Activated CD4-positive, alpha-beta T cell treated with anti-CD3 and anti-CD28 coated beads, Interleukin-2, Interleukin-6, amounts not matched to agents 100 ng/mL and 50 ng/mL, durations not matched to agents 16 hours and 8 hours (primary cell): ENCODE data around the gene BTG3.

Experiments used
- DNase-seq: peaks from one replicate; pipeline ENCODE4 v3.0.0-alpha.2; 2020

BTG3 gene

DNA sequence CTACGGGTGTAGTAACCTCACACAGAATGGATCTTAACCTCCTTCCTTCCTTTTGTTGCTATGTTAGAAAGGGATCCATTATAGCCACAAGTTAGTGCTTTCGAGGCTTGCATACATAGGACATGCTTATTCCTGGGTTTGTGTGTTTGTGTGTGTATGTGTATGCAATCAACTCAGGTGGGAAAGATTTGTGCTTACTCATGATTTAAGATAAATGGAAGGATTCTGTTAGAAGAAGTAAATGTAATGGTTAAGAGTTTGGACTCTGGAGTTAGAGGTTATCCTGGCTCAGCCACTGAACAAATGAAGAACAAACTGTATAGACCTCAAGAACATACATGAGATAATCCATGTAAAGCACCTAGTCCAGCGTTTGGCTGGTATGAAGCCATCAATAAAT lies 28.8 kb downstream of the BTG3 start:
- DNase-seq, result no peak

DNA sequence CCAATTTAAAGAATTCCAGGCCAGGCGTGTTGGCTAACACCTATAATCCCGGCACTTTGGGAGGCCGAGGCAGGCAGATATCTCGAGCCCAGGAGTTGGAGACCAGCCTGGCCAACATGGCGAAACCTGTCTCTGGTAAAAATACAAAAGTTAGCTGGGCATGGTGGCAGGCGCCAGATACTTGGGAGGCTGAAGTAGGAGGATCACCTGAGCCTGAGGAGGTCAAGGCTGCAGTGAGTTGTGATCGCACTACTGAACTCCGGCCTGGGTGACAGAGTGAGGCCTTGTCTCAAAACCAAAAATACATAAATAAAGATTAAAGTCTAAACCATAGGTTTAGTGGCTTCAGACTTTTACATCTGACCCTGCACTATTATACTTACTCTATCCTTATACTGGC lies 32.4 kb downstream of the BTG3 start:
- DNase-seq, result no peak

DNA sequence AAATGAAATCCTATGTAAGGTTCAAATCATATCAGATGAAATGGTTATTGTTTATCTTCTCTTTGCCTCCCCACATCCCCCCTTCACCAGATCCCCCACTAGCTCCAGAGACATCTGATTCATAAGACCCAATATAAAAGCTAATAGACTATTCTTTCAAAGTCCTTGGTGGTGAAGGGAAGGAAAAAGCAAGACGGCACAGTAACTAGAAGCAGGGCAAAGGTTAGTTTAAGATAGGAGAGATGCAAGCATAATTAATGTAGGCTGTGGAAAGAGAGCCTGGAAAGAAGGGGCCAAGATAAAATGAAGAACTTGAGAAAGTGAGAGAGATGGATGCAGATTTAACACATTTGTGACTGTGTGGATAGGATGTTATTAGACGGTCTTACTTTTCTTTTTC lies 33.8 kb downstream of the BTG3 start:
- DNase-seq, result no peak

DNA sequence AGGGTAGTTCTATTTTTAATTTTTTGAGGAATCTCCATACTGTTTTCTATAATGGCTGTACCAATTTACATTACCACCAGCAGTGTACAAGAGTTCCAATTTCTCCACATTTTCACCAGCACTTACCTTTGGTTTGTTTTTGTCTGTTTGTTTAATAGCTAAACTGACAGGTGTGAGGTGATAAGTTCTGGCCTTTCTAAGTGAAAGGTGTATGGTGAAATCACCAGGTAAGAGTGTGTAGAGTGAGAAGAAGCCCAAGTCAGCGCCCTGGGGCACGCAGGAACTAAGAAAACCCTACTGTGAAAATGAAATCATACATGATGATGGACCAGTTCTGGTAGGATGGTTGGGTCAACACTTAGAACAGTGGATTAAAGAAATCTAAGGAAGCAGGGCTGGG lies 34.5 kb downstream of the BTG3 start:
- no peak for DNase-seq

DNA sequence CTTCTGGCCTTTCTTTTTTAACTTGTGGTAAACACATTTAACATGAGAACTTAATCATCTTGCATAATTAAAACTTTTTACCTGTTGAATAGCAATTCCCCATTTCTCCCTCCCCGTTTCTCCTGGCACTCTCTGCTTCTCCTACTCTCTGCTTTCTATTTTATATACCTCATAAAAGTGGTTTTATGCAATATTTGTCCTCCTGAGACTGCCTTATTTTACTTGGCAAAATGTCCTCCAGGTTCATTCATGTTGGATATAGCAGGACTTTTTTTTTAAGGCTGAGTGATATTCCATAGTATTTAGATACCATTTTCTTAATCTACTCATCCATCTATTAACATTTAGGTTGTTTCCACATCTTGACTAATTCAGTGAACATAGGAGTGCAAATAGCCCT lies 35.0 kb downstream of the BTG3 start:
- no peak for DNase-seq

DNA sequence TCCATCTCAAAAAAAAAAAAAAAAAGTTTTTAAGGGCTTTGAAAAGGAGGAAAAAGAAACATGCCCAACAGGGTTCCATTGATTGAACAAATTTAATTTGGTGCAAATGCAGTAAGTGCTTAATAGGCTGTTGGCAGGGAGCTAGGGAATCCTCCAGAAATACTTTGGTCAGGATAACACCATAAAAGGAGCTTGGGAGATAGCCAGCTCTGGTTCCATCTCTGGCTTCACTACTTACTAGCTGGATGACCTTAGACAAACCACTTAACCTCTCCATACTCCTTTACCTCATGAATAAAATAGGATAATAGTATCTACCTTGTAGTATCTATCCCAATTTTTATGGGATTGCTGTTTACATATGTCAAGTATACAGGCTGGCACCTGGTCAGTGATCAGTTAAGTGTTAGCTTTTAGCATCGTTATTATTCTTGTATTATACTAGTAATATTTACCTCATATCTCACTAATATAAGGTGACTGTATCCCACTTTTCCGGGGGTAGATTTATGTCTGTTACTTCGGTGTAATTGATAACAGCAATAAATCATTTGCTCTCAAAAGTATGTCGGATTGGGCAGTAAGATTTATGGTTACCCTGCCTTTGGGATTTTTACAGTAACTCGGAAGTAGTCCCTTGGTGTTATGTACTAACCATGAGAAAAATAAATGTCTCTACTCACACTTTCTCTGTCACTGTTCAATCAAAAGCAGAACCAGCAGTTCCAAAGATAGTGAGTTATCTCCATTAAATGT lies 36.4 kb downstream of the BTG3 start:
- DNase-seq, result no peak

DNA sequence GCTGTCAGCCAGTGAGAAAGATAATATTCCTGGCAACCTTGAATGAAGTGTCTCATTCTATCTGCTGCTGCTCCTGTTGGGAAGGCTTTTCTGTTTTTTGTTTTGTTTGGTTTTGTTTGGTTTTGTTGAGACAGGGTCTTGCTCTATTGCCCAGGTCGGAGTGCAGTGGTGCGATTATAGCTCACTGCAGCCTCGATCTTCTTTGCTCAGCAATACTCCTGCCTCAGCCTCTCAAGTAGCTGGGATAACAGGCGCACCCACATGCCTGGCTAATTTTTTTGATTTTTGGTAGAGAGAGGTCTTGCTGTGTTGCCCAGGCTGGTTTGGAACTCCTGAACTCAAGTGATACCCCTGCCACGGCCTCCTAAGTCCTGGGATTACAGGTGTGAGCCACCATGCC lies 37.6 kb downstream of the BTG3 start:
- no peak for DNase-seq

DNA sequence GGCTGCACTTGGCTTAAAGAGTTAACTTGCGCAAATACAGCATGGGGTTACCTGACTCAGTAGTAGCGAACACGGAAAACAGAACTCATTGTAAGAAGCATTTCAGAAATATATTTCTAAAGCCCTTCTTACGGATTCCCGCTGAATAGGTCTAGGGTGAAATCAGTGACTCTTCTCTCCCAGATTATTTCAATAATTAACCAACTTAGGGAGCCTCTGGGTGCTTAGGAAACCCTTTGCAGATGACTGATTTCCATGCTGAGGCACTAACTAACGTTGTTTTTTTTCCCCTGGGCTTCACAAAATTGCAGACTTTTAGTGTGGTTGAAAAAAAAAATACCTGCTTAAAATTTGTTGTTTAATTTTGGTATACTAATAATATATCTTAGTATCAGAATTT lies 40.3 kb downstream of the BTG3 start:
- no peak for DNase-seq

DNA sequence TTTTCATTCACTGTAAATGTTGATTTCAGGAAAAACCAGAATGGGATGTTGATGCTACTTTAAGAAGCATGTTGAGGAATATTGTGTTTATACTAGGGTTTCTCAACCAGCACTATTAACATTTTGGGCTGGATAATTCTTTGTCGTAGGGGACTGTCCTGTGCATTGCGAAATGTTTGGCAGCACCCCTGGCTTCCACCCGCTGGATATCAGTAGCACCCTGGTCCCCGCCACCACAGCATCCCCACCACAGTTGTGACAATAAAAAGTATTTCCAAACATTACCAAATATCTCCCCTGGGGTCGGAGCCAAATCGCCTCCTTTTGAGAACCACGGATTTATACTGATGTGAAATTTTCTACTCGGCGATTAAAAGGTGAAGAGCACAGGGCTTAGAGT lies 41.9 kb downstream of the BTG3 start:
- no peak for DNase-seq

DNA sequence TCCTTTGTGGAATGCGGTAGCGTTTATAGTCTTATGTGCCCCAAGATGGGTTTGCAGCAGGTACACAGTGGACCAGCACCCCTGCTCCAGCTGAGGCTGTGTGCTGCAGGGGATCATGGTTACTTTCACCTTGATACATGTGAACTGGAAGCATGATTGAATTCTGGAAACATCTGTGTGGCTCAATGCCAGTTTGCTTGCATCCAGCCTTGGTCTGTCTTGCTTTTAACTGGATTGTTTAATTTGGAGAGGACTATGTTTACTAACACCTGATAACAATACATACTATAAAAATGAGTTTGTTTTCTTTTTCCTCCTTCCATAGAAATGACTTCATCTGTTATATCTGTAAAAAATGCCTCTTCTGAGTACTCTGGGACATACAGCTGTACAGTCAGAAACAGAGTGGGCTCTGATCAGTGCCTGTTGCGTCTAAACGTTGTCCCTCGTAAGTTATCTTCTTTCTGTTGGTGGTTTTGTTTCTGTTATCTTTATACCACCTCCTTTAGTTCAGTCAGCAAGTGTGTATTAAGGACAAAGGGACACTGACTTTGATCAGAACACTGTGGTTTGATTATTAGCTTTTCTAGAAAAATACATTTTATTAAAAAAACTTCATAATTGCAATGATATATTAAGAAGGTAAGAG lies 52.2 kb downstream of the BTG3 start:
- no peak for DNase-seq

DNA sequence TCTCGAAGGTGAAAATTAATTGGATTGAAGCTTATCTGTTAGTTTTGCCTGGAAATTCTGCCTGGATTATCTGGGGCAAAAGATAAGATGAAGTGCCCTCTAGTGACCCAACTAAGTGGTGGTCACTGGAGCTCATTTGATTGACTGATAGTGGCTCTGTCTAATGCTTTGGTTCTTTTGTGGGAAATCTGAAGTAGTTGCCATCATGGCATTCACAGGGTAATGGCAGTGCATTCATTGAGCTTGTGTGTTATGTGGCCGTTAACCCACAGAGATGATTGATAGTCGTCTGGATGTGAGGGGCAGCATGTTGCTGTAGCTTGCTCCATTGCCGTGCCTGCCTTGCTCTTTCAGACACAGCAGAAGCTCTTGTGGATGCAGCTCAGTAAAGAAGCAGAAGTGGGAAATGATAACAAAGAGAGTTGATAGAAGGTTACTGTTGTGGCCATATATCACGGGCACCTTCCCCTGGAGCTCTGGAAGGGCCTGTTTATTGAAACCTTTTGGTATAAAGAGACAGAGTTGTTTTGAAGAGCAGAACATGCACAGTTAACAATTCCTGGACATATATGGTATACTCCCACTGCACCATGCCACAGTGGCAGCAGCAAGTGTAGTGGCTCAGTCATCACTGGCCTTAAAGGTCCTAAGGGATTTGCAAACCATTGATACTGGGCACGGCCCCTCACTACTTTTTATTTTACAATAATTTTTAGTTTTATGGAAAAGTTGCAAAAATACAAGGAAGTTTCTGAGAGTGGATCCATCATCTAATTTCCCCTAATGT lies 57.8 kb downstream of the BTG3 start:
- DNase-seq, result no peak

DNA sequence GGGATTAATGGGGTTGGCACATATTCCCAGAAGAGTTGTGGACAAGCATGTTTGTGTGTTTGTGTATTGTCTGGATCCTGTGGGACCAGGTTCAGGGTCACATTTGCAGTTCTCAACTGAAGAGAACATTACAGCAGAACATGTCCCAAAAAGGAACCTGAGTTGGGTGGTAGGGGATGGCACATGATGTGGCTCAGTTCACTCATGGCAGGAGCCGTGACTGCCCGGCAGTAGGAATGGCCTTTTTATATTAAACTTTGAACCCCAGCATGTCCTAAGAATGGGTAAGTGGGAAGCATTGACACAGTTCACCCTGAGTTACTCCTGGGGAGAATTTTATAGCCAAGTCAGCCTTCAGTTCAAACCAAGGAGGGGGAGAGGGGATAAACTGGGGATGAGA lies 58.6 kb downstream of the BTG3 start:
- no peak for DNase-seq

DNA sequence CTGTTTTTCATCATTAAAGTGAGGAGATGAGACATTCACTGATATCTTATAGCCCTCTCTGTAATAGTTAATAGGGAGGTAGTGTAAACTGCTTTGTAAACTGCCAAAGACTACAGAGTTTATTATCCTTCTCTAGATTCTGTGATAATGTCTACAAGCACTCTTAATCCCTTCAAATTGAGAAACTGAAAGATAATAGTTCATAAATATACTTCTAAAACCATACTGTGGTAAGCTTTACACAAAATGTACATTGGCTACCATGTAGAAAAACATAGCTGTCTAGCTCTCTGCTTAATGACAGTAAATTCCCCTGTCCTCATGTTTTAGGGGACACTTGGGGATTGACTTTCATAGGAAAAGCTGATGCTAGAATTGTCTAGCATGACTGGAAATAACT lies 60.3 kb downstream of the BTG3 start:
- DNase-seq, result no peak

DNA sequence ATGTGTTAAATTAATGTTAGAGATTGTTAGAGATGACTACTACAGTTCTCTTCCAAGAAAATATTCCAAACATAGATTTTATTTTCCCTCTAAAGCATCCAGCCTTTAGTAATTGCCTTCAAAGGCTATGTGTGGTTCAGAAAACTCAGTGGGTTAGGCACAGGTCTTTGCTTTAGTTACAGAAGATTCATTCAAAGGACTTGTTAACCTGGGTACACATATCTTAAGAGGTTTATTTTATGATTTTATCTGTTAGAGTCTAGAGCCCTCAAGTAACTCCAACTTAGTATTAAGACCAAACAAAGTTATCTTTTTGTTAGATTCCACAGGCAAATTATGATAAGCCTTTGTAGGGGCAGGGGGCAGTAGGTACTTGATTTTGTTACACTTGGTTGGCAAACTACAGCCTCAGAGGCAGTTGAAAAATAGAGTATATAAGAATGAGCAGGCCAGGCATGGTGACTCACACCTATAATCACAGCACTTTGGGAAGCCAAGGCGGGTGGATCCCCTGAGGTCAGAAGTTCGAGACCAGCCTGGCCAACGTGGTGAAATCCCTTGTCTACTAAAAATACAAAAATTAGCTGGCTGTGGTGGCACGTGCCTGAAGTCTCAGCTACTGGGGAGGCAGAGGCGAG lies 61.9 kb downstream of the BTG3 start:
- no peak for DNase-seq

DNA sequence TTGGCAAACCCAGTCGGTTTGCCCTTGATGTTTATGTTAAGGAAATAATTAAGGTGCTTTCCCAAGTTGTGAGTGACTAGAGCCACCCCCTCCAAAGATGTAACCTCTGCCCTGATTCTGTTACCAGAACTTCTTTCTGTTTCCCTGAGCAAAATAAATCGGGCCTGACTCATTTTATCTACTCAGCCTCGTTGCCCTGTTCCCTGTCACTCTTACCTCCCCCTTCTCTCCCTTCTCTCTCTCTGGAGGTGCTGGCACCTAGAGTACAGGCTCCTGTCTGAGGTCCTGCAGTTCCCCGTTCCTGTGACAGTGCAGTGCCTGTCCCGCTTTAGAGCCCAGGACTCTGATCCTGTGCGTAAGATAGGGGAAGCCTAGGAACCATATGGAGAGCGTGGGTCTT lies 64.4 kb downstream of the BTG3 start:
- no peak for DNase-seq

DNA sequence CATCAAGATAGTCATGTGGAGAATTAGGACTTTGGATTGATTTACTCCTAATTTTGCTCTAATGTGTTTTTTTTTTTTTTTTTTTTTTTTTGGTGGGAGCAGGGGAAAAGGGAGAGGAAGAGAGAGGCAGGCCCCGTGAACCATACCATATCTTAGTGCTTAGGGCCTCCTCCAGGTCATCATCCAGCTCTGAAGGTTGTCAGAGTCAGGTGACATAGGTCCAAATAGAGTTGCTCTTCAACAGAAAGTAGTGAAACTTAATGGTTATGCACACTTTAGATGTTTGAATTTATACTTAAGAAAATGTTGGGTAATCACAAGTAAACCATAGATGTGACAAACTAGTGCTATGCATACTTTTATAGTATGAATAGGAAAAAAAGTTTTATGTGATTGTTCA lies 67.7 kb downstream of the BTG3 start:
- DNase-seq, result no peak
